Measurements from ENCODE around the gene KRTAP5-11.
"Not testable (repeated sequence)": the region's sequence is repeated elsewhere in the genome, so short reads cannot be mapped to it uniquely, and the experiment has no call there.

KRTAP5-11 gene

DNA sequence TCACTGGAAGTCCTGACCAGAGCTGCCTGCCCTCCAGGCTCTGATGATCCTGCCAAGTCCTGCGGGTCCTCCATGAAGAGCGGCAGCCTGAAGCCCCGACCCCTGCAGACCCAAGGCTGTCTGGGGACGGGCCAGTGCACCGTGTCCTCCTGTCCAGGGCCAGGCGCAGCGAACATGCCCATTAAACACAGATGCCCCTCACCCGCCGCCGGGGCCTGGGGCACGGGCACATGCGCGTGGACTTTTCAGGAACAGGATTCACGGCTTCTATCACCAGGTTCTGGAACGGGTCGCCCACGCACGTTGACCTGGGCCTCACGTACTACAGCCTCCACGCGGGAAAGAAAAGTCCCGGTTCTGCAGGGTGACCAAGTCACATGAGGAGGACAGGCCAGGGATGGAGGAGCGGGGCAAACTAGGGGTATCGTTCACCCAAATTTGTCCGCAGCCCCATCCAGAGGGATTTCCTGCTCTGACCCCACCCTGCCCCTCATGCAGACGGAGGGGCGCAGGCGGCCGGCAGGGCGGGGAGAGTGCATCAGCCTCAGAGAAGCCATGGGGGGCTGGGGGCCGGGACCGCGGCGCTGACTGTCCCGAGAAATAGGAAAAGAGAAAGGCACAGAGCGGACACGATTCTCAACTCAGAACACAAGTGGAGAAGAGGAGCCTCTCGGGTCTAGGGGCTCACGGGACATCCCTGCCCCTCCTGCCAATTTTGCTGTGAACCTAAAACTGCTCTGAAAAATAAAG, 11.4 kb downstream of the KRTAP5-11 start:
- H3K14ac ChIP-seq (ENCODE audit: low read length in 2 of 2); H2BK15ac ChIP-seq (ENCODE audit: low read depth, poor library complexity, severe bottlenecking); H2BK5ac ChIP-seq (ENCODE audit: low read depth, low read length, poor library complexity, severe bottlenecking); H3K23ac ChIP-seq (ENCODE audit: low read length in 2 of 2); H4K91ac ChIP-seq (ENCODE audit: low read length); H3K9me3 ChIP-seq (ENCODE audit: control insufficient read depth, low read length); H3K18ac ChIP-seq (ENCODE audit: low read depth in 1 of 2, low read length in 2 of 2); DNase-seq; H3K79me1 ChIP-seq (replicated peaks; ENCODE audit: low read length, poor library complexity, severe bottlenecking); H2AFZ ChIP-seq (ENCODE audit: low read depth, low read length); H2BK12ac ChIP-seq (ENCODE audit: low read length in 2 of 2); H3K4ac ChIP-seq (ENCODE audit: low read depth in 1 of 2, low read length in 2 of 2); H3K36me3 ChIP-seq (ENCODE audit: control insufficient read depth in 1 of 2, insufficient read depth in 2 of 2, low read depth in 1 of 2, low read length in 2 of 2); H2AK5ac ChIP-seq (ENCODE audit: low read length, severe bottlenecking); H3K9ac ChIP-seq (ENCODE audit: low read length); H3K4me2 ChIP-seq (ENCODE audit: low read length, poor library complexity, severe bottlenecking); H3K27ac ChIP-seq (ENCODE audit: low read length, poor library complexity, severe bottlenecking); H2BK120ac ChIP-seq (ENCODE audit: low read depth, low read length); H3K4me3 ChIP-seq (ENCODE audit: insufficient read depth in 1 of 2, low read depth in 1 of 2, low read length in 2 of 2); H3K4me1 ChIP-seq (ENCODE audit: control insufficient read depth, insufficient read depth, low read depth, low read length); H4K8ac ChIP-seq (ENCODE audit: low read length): not testable (repeated sequence)
- peaks cover 26 to 70% of the 10 kb centered on the region in 2 experiments for H3K27me3 ChIP-seq (ENCODE audit: control insufficient read depth in 1 of 2, insufficient read depth in 1 of 2, low read length in 2 of 2)
- 89% methylated on average over 36 of the region's 39 CpGs for WGBS

DNA sequence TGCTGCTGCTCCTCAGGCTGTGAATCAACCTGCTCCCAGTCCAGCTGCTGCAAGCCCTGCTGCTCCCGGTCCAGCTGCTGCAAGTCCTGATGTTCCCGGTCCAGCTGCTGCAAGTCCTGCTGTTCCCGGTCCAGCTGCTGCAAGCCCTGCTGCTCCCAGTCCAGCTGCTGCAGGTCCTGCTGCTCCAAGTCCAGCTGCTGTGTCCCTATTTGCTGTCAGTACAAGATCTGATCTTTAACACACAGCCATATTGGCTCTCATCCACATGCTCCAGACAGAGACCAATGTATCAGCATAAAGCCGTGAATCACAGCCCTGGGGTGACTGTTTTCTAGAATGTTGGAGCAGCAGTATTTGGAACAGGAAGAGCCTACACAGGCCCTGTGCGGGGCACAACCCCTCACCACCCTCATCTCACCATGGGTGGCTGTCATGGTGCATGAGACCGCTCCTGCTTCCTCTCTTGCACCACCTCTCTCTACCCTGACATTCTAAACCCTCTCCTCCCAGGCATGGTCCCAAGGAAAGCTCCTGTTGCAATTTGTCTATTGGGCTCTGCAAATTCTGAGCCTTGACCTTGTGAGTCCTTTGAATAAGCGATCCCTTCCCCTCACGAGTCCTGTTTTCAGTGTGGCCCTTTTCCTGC, 13.8 kb downstream of the KRTAP5-11 start:
- H2BK15ac ChIP-seq (ENCODE audit: low read depth, poor library complexity, severe bottlenecking), result no peak overlapping the region
- no peaks in the 10 kb centered on the region for H3K79me1 ChIP-seq (replicated peaks; ENCODE audit: low read length, poor library complexity, severe bottlenecking)
- H3K27me3 ChIP-seq (ENCODE audit: control insufficient read depth in 1 of 2, insufficient read depth in 1 of 2, low read length in 2 of 2), result peaks cover 27 to 61% of the 10 kb centered on the region in 2 experiments
- H3K9me3 ChIP-seq (ENCODE audit: control insufficient read depth, low read length), result no peaks in the 10 kb centered on the region
- WGBS, result 77% methylated on average over 8 of the region's 8 CpGs
- no peak overlapping the region for H3K18ac ChIP-seq (ENCODE audit: low read depth in 1 of 2, low read length in 2 of 2)
- H2AFZ ChIP-seq (ENCODE audit: low read depth, low read length), result no peak overlapping the region
- H3K23ac ChIP-seq (ENCODE audit: low read length in 2 of 2), result no peak overlapping the region
- H3K14ac ChIP-seq (ENCODE audit: low read length in 2 of 2), result no peak overlapping the region
- no peak overlapping the region for H3K27ac ChIP-seq (ENCODE audit: low read length, poor library complexity, severe bottlenecking)
- no peak overlapping the region for H4K91ac ChIP-seq (ENCODE audit: low read length)
- no peak overlapping the region for H3K4ac ChIP-seq (ENCODE audit: low read depth in 1 of 2, low read length in 2 of 2)
- H3K4me1 ChIP-seq (ENCODE audit: control insufficient read depth, insufficient read depth, low read depth, low read length), result no peaks in the 10 kb centered on the region
- peak overlapping the region; percentile 22 for H3K4me2 ChIP-seq (ENCODE audit: low read length, poor library complexity, severe bottlenecking)
- no peak overlapping the region for H2BK12ac ChIP-seq (ENCODE audit: low read length in 2 of 2)
- H2AK5ac ChIP-seq (ENCODE audit: low read length, severe bottlenecking), result no peak overlapping the region
- no peak overlapping the region for H2BK120ac ChIP-seq (ENCODE audit: low read depth, low read length)
- no peak overlapping the region for H3K9ac ChIP-seq (ENCODE audit: low read length)
- no peak overlapping the region for H3K4me3 ChIP-seq (ENCODE audit: insufficient read depth in 1 of 2, low read depth in 1 of 2, low read length in 2 of 2)
- no peak overlapping the region for H2BK5ac ChIP-seq (ENCODE audit: low read depth, low read length, poor library complexity, severe bottlenecking)
- H3K36me3 ChIP-seq (ENCODE audit: control insufficient read depth in 1 of 2, insufficient read depth in 2 of 2, low read depth in 1 of 2, low read length in 2 of 2), result no peaks in the 10 kb centered on the region
- no peak for DNase-seq
- H4K8ac ChIP-seq (ENCODE audit: low read length), result no peak overlapping the region

DNA sequence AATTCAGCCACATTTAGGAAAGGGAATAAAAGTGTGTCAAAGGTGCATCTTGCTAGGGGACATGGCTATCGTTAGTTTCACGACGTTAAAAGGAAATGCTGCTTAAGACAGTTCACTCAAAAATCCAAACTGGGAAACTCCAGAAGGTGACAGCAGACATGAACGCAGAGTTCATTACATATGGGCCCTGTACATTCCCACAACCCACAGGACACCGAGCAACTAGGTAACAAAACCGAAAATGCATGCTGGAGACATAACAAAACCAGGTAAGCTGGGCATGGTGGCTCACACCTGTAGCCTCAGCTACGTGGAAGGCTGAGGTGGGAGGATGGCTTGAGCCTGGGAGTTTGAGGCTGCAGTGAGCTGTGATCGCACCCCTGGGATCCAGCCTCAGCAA, 15.0 kb downstream of the KRTAP5-11 start:
- not testable (repeated sequence) for H2AFZ ChIP-seq (ENCODE audit: low read depth, low read length); H3K4me1 ChIP-seq (ENCODE audit: control insufficient read depth, insufficient read depth, low read depth, low read length); H2BK120ac ChIP-seq (ENCODE audit: low read depth, low read length); H3K9me3 ChIP-seq (ENCODE audit: control insufficient read depth, low read length); H3K9ac ChIP-seq (ENCODE audit: low read length); H4K91ac ChIP-seq (ENCODE audit: low read length); H3K36me3 ChIP-seq (ENCODE audit: control insufficient read depth in 1 of 2, insufficient read depth in 2 of 2, low read depth in 1 of 2, low read length in 2 of 2); H3K14ac ChIP-seq (ENCODE audit: low read length in 2 of 2); DNase-seq; H3K18ac ChIP-seq (ENCODE audit: low read depth in 1 of 2, low read length in 2 of 2); H3K4me3 ChIP-seq (ENCODE audit: insufficient read depth in 1 of 2, low read depth in 1 of 2, low read length in 2 of 2); H2AK5ac ChIP-seq (ENCODE audit: low read length, severe bottlenecking); H3K27ac ChIP-seq (ENCODE audit: low read length, poor library complexity, severe bottlenecking); H3K23ac ChIP-seq (ENCODE audit: low read length in 2 of 2); H4K8ac ChIP-seq (ENCODE audit: low read length); H2BK15ac ChIP-seq (ENCODE audit: low read depth, poor library complexity, severe bottlenecking); H3K4me2 ChIP-seq (ENCODE audit: low read length, poor library complexity, severe bottlenecking); H3K4ac ChIP-seq (ENCODE audit: low read depth in 1 of 2, low read length in 2 of 2); H3K79me1 ChIP-seq (replicated peaks; ENCODE audit: low read length, poor library complexity, severe bottlenecking); H2BK12ac ChIP-seq (ENCODE audit: low read length in 2 of 2); H2BK5ac ChIP-seq (ENCODE audit: low read depth, low read length, poor library complexity, severe bottlenecking)
- H3K27me3 ChIP-seq (ENCODE audit: control insufficient read depth in 1 of 2, insufficient read depth in 1 of 2, low read length in 2 of 2), result peaks cover 35 to 55% of the 10 kb centered on the region in 2 experiments
- 68% methylated on average over 8 of the region's 8 CpGs for WGBS

DNA sequence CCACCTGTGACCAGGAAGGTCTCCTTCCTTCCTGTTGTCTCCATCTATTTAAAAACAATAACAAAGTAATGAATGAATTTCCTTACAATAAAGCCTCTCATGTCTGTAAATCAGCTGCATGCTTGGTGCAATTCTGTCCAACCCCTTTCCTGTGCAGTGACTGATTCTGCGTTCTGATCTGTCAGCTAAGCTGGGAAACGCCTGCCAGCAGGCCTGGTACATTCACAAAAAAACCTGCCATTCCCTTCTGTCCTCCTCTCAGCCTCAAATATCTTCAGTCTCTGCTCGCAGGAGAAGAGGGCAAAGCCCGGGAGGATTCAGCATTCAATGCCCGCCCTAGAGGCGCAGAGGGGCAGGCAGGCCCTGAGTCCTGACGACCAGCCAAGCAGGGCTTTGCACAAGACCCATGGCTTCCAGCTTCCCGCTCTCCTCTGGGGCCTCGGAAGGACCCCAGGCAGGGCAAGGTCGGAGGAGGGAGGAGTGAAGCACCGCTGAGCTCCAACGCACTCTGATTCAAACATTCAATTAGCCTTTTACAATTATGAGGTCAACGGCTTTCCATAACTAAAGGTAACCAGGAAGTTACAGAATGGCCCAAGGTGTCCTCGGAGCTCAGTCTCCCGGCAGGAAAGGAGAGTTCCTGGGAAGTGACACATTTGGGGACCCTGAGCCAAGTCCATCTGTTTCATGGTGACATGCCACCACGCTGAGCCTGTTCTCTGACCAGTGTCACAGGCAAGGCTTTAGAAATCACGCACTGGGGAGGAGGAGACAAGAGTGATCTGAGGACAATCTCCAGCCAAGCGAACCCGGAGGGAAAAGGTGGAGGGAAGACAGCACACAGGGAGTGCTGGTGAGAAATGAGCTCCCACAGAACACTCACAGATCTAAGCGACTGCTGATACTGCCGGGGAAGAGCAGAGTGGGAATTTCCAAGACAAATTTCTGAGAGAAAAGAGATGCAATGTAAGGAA, 15.8 kb downstream of the KRTAP5-11 start:
- H3K27ac ChIP-seq (ENCODE audit: low read length, poor library complexity, severe bottlenecking); H2AFZ ChIP-seq (ENCODE audit: low read depth, low read length); H3K79me1 ChIP-seq (replicated peaks; ENCODE audit: low read length, poor library complexity, severe bottlenecking); H3K36me3 ChIP-seq (ENCODE audit: control insufficient read depth in 1 of 2, insufficient read depth in 2 of 2, low read depth in 1 of 2, low read length in 2 of 2); H3K4ac ChIP-seq (ENCODE audit: low read depth in 1 of 2, low read length in 2 of 2); H2BK12ac ChIP-seq (ENCODE audit: low read length in 2 of 2); H2BK15ac ChIP-seq (ENCODE audit: low read depth, poor library complexity, severe bottlenecking); H3K4me1 ChIP-seq (ENCODE audit: control insufficient read depth, insufficient read depth, low read depth, low read length); H4K8ac ChIP-seq (ENCODE audit: low read length); H2BK5ac ChIP-seq (ENCODE audit: low read depth, low read length, poor library complexity, severe bottlenecking); H3K9me3 ChIP-seq (ENCODE audit: control insufficient read depth, low read length); H3K18ac ChIP-seq (ENCODE audit: low read depth in 1 of 2, low read length in 2 of 2); H2AK5ac ChIP-seq (ENCODE audit: low read length, severe bottlenecking); DNase-seq; H3K14ac ChIP-seq (ENCODE audit: low read length in 2 of 2); H3K9ac ChIP-seq (ENCODE audit: low read length); H2BK120ac ChIP-seq (ENCODE audit: low read depth, low read length); H3K23ac ChIP-seq (ENCODE audit: low read length in 2 of 2); H4K91ac ChIP-seq (ENCODE audit: low read length); H3K4me2 ChIP-seq (ENCODE audit: low read length, poor library complexity, severe bottlenecking); H3K4me3 ChIP-seq (ENCODE audit: insufficient read depth in 1 of 2, low read depth in 1 of 2, low read length in 2 of 2): not testable (repeated sequence)
- H3K27me3 ChIP-seq (ENCODE audit: control insufficient read depth in 1 of 2, insufficient read depth in 1 of 2, low read length in 2 of 2), result peaks cover 35 to 49% of the 10 kb centered on the region in 2 experiments
- 48% methylated on average over 12 of the region's 21 CpGs for WGBS
